Endothelial cell (in vitro differentiated cells): ENCODE data around the gene ZNF846. TPM values are rescaled to one million over a fixed set of nuclear protein-coding genes. Genes with fewer than 3 reads are reported as not detected.
A peak's percentile ranks its signal among the peaks of the same experiment; 100 is the strongest.

Experiments
- DNase-seq: peaks from one replicate; pipeline ENCODE4 v3.0.0; 2021; ENCODE audit warnings: low spot score
- H3K27ac Mint-ChIP-seq: one replicate; pipeline ENCODE4 v1.8.0; 2021; ENCODE audit warnings: mixed read lengths, inconsistent platforms; ENCODE audit not compliant: unreplicated experiment
- H3K27me3 Mint-ChIP-seq: one replicate; pipeline ENCODE4 v1.8.0; 2021; ENCODE audit warnings: mild to moderate bottlenecking, moderate library complexity, mixed read lengths, inconsistent platforms; ENCODE audit not compliant: unreplicated experiment
- H3K36me3 Mint-ChIP-seq: one replicate; pipeline ENCODE4 v1.8.0; 2021; ENCODE audit warnings: mild to moderate bottlenecking, low read depth, mixed read lengths, inconsistent platforms; ENCODE audit not compliant: unreplicated experiment
- H3K4me1 Mint-ChIP-seq: one replicate; pipeline ENCODE4 v1.8.0; 2021; ENCODE audit warnings: mild to moderate bottlenecking, mixed read lengths, inconsistent platforms; ENCODE audit not compliant: unreplicated experiment
- H3K4me3 Mint-ChIP-seq: one replicate; pipeline ENCODE4 v1.8.0; 2021; ENCODE audit warnings: mild to moderate bottlenecking, mixed read lengths, inconsistent platforms; ENCODE audit not compliant: unreplicated experiment
- H3K9me3 Mint-ChIP-seq: one replicate; pipeline ENCODE4 v1.8.0; 2021; ENCODE audit warnings: mixed read lengths, inconsistent platforms; ENCODE audit not compliant: unreplicated experiment
- total RNA-seq: library from RNA; stranded (reverse); fragmentation: NEBNext Ultra II Directional; extraction: Animal tissue kit (Norgen Biotek cat#: 25700); gene quantifications from one replicate; pipeline ENCODE4 v1.2.1, GENCODE V29; 2021; ENCODE audit not compliant: unreplicated experiment
- TF ChIP-seq, protein P1 (sequence below): fragments of 200-600 bp; sonication (generic); IDR thresholded peaks from one replicate; pipeline ENCODE4 v1.5.0; 2021; ENCODE audit warnings: antibody characterized with exemption; ENCODE audit not compliant: unreplicated experiment

ZNF846 gene
- total RNA-seq, 1 donor from 2014 or later: 17.6 TPM

DNA sequence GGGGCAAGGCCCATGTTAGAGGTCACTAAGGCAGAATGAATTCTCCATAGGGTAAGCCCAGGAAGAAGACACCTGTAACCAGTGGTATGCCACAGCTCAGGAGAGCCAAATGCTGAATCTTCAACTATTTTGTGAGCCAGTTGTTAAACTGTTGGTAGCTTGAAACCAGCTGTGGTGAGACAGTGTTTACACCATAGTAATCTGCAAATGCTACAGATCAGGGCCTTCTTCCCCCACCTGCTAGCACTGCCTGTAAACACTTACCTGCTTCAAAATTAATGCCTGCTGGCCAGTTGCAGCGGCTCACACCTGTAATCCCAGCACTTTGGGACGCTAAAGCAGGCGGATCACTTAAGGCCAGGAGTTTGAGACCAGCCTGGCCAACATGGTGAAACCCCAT is 38.3 kb upstream of the ZNF846 start:
- TF ChIP-seq, protein P1, sequence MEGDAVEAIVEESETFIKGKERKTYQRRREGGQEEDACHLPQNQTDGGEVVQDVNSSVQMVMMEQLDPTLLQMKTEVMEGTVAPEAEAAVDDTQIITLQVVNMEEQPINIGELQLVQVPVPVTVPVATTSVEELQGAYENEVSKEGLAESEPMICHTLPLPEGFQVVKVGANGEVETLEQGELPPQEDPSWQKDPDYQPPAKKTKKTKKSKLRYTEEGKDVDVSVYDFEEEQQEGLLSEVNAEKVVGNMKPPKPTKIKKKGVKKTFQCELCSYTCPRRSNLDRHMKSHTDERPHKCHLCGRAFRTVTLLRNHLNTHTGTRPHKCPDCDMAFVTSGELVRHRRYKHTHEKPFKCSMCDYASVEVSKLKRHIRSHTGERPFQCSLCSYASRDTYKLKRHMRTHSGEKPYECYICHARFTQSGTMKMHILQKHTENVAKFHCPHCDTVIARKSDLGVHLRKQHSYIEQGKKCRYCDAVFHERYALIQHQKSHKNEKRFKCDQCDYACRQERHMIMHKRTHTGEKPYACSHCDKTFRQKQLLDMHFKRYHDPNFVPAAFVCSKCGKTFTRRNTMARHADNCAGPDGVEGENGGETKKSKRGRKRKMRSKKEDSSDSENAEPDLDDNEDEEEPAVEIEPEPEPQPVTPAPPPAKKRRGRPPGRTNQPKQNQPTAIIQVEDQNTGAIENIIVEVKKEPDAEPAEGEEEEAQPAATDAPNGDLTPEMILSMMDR: no peak
- no peaks in the 10 kb centered on the region for H3K4me1 Mint-ChIP-seq
- no peak for DNase-seq
- no peak overlapping the region for H3K27ac Mint-ChIP-seq
- H3K9me3 Mint-ChIP-seq: peaks cover 5% of the 10 kb centered on the region
- H3K4me3 Mint-ChIP-seq: no peak overlapping the region
- no peaks in the 10 kb centered on the region for H3K27me3 Mint-ChIP-seq
- H3K36me3 Mint-ChIP-seq: peaks cover 15% of the 10 kb centered on the region

DNA sequence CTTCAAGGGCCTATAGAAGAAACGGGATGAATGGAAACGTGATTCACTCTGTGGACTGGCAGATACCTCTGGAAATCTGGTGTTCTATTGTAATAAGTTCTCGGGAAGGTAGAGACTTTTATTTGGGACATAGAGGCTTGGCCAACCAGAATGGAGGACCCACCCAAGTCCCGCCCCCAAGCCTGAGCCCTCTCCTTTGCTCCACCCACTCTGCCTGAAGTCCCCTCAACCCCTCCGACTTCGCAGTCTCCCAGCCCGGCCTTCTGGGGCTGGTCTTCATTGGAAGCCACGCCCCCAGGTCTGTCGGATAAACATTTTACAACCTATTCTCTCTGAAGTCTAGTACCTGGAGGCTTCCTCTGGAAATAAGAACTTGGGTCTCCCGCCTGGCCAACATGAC is 33.4 kb upstream of the ZNF846 start:
- H3K36me3 Mint-ChIP-seq: peaks cover 6% of the 10 kb centered on the region
- H3K4me3 Mint-ChIP-seq: no peak overlapping the region
- no peak overlapping the region for H3K27ac Mint-ChIP-seq
- H3K9me3 Mint-ChIP-seq: peaks cover 5% of the 10 kb centered on the region
- H3K4me1 Mint-ChIP-seq: peaks cover 2% of the 10 kb centered on the region
- TF ChIP-seq, protein P1: no peak
- H3K27me3 Mint-ChIP-seq: no peaks in the 10 kb centered on the region
- DNase-seq: no peak

DNA sequence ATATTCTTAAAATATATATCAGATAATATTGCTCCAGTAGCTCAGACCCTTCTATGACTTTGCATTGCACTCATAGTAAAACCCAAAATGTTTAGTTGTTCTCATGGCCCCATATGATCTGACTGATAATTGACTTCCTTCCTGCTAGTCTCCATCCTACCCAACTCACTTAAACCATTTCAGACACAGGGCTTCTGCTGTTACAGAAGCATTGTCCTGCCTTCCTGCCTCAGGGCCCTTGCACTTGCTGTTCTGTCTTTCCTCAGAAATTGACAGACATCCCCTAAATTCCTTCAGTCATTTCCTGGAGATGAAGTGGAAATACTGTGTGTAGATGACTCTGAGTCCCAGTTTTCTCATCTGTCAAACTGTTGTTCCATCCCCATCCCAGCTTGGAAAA is 30.6 kb upstream of the ZNF846 start:
- H3K9me3 Mint-ChIP-seq: peaks cover 5% of the 10 kb centered on the region
- no peak for DNase-seq
- TF ChIP-seq, protein P1: no peak
- no peaks in the 10 kb centered on the region for H3K27me3 Mint-ChIP-seq
- peaks cover 9% of the 10 kb centered on the region for H3K36me3 Mint-ChIP-seq
- peak overlapping the region; percentile 38 for H3K4me3 Mint-ChIP-seq
- no peak overlapping the region for H3K27ac Mint-ChIP-seq
- H3K4me1 Mint-ChIP-seq: peaks cover 6% of the 10 kb centered on the region

DNA sequence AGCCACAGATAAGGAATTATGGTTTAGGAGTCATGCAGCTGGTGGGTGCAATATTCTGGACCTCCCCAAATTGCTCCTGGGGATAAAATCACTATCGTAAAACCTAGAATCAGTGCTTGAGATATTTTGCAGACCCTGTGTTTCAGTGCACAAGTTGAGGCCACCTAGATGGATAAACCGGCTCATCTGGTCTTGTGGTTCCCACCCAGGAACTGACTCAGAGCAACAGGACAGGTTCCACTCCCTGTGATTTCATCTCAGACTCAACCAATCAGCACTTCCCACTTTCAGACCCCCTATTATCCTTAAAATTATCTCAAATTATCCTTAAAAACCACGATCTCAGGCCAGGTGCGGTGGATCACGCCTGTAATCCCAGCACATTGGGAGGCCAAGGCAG is 29.3 kb upstream of the ZNF846 start:
- peaks cover 15% of the 10 kb centered on the region for H3K36me3 Mint-ChIP-seq
- no peak for DNase-seq
- peaks cover 11% of the 10 kb centered on the region for H3K4me1 Mint-ChIP-seq
- H3K27me3 Mint-ChIP-seq: peaks cover 6% of the 10 kb centered on the region
- peak overlapping the region; percentile 51 for H3K4me3 Mint-ChIP-seq
- TF ChIP-seq, protein P1: no peak
- no peaks in the 10 kb centered on the region for H3K9me3 Mint-ChIP-seq
- no peak overlapping the region for H3K27ac Mint-ChIP-seq

DNA sequence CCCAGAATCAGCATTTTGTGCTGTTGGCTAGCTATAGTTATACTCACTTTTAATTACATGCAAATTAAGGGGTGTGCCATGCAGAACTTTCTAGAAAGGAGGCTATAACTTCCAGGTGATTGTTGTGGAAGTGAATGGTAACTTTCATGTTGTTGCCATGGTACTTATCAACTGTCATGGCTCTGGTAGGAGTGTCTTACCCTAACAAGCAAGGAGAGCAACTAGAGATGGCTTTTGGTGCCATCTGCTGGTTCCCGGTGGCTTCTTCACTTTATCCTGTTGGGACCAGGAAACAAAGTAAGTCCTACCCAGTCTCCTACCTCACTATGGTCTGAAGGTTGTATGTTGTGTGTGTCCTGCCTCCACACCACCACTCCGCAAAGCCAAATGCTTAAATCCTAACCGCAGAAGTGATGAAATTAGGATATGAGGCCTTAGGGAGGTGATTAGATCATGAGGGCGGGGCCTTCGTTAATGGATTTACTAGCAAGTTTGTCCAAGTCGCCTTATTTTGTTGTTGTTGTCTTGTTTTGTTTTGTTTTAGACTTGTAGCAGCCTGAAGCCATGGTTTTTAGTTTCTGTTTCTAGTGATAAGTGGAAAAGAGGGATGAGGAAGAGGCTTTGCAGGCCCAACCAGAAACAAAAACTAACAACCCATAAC is 27.7 kb upstream of the ZNF846 start:
- DNase-seq: peak; percentile 82
- Mint-ChIP-seq H3K4me3 (no peak overlapping the region), H3K4me1 (peaks cover 11% of the 10 kb centered on the region), H3K9me3 (no peaks in the 10 kb centered on the region), H3K27me3 (peaks cover 6% of the 10 kb centered on the region), H3K27ac (peak overlapping the region; percentile 94), H3K36me3 (peaks cover 9% of the 10 kb centered on the region)
- TF ChIP-seq, protein P1: peak; percentile 61
